HUES48 (cell line): ENCODE data around the gene TLE1.
"Not testable (repeated sequence)": the region's sequence is repeated elsewhere in the genome, so short reads cannot be mapped to it uniquely, and the experiment has no call there.

ENCODE experiments used
- H3K27ac ChIP-seq: one replicate; pipeline ENCODE4 v1.7.0; 2013; ENCODE audit warnings: low read depth, low read length, inconsistent platforms
- H3K27me3 ChIP-seq: 2 replicates; pipeline ENCODE4 v1.6.1; 2013; ENCODE audit warnings: mild to moderate bottlenecking, low read length; ENCODE audit not compliant: control insufficient read depth, insufficient read depth
- H3K36me3 ChIP-seq: 2 replicates; pipeline ENCODE4 v1.6.1; 2013; ENCODE audit warnings: low read length; ENCODE audit not compliant: control insufficient read depth, insufficient read depth
- H3K4me1 ChIP-seq: 2 replicates; pipeline ENCODE4 v1.6.1; 2013; ENCODE audit warnings: mild to moderate bottlenecking, low read length; ENCODE audit not compliant: control insufficient read depth, insufficient read depth
- H3K4me3 ChIP-seq: 2 replicates; pipeline ENCODE4 v1.5.1; 2013; ENCODE audit warnings: mild to moderate bottlenecking, low read depth, low read length
- H3K9ac ChIP-seq: 2 replicates; pipeline ENCODE4 v1.6.1; 2013; ENCODE audit warnings: mild to moderate bottlenecking, low read depth, low read length, moderate library complexity
- H3K9me3 ChIP-seq: 2 replicates; pipeline ENCODE4 v1.6.1; 2013; ENCODE audit warnings: low read length; ENCODE audit not compliant: control insufficient read depth, insufficient read depth

TLE1 gene

GRCh38 chr9:81607593-81608288 lies 81.6 kb downstream of the TLE1 start:
- Histone ChIP-seq H3K27ac (no peak overlapping the region), H3K27me3 (no peaks in the 10 kb centered on the region), H3K4me3 (no peak overlapping the region), H3K9me3 (no peaks in the 10 kb centered on the region), H3K4me1 (no peaks in the 10 kb centered on the region; the same call in 1 of the 2 replicates), H3K9ac (no peak overlapping the region), H3K36me3 (peaks cover 83% of the 10 kb centered on the region)

- not testable (repeated sequence) for H3K9me3 ChIP-seq, H3K27me3 ChIP-seq, H3K27ac ChIP-seq, H3K4me3 ChIP-seq, H3K9ac ChIP-seq
- Histone ChIP-seq H3K4me1 (peaks cover 14% of the 10 kb centered on the region), H3K36me3 (peaks cover 76% of the 10 kb centered on the region)
Observed at GRCh38 chr9:81606261-81606660, 83.1 kb downstream of the TLE1 start.

GRCh38 chr9:81605170-81605670 lies 84.1 kb downstream of the TLE1 start:
- Histone ChIP-seq H3K4me1 (peaks cover 24% of the 10 kb centered on the region), H3K9ac (no peak overlapping the region), H3K4me3 (no peak overlapping the region), H3K36me3 (peaks cover 67% of the 10 kb centered on the region), H3K9me3 (no peaks in the 10 kb centered on the region), H3K27ac (no peak overlapping the region), H3K27me3 (no peaks in the 10 kb centered on the region)

GRCh38 chr9:81604306-81605169 lies 84.8 kb downstream of the TLE1 start:
- H3K9me3 ChIP-seq = no peaks in the 10 kb centered on the region
- no peak overlapping the region for H3K4me3 ChIP-seq
- H3K9ac ChIP-seq = no peak overlapping the region
- peaks cover 60% of the 10 kb centered on the region for H3K36me3 ChIP-seq
- no peak overlapping the region for H3K27ac ChIP-seq
- no peaks in the 10 kb centered on the region for H3K27me3 ChIP-seq
- peaks cover 31% of the 10 kb centered on the region for H3K4me1 ChIP-seq

GRCh38 chr9:81602887-81603680 lies 86.3 kb downstream of the TLE1 start:
- H3K4me1 ChIP-seq = peaks cover 42% of the 10 kb centered on the region
- no peak overlapping the region for H3K9ac ChIP-seq
- H3K36me3 ChIP-seq = peaks cover 54% of the 10 kb centered on the region
- no peaks in the 10 kb centered on the region for H3K9me3 ChIP-seq
- 0 out of 2 replicates have a peak, but pooled peaks cover 5% of the 10 kb centered on the region for H3K27me3 ChIP-seq
- no peak overlapping the region for H3K4me3 ChIP-seq
- no peak overlapping the region for H3K27ac ChIP-seq

- Histone ChIP-seq H3K36me3 (peaks cover 43% of the 10 kb centered on the region), H3K27me3 (0 out of 2 replicates have a peak, but pooled peaks cover 5% of the 10 kb centered on the region), H3K27ac (no peak overlapping the region), H3K9me3 (no peaks in the 10 kb centered on the region), H3K9ac (no peak overlapping the region), H3K4me1 (peaks cover 53% of the 10 kb centered on the region), H3K4me3 (no peak overlapping the region)
Observed at GRCh38 chr9:81601639-81602623, 87.4 kb downstream of the TLE1 start.

GRCh38 chr9:81600631-81601030 lies 88.7 kb downstream of the TLE1 start:
- no peak overlapping the region for H3K27ac ChIP-seq
- H3K9me3 ChIP-seq = no peaks in the 10 kb centered on the region
- no peak overlapping the region for H3K9ac ChIP-seq
- H3K4me3 ChIP-seq = no peak overlapping the region
- 0 out of 2 replicates have a peak, but pooled peaks cover 5% of the 10 kb centered on the region for H3K27me3 ChIP-seq
- H3K36me3 ChIP-seq = peaks cover 37% of the 10 kb centered on the region
- H3K4me1 ChIP-seq = peaks cover 66% of the 10 kb centered on the region

GRCh38 chr9:81599837-81600236 lies 89.5 kb downstream of the TLE1 start:
- Histone ChIP-seq H3K27me3 (0 out of 2 replicates have a peak, but pooled peaks cover 5% of the 10 kb centered on the region), H3K9ac (no peak overlapping the region), H3K4me3 (no peak overlapping the region), H3K27ac (no peak overlapping the region), H3K36me3 (peaks cover 36% of the 10 kb centered on the region), H3K4me1 (peaks cover 70% of the 10 kb centered on the region), H3K9me3 (no peaks in the 10 kb centered on the region)

GRCh38 chr9:81598811-81599210 lies 90.5 kb downstream of the TLE1 start:
- Histone ChIP-seq H3K4me3 (no peak overlapping the region), H3K9me3 (no peaks in the 10 kb centered on the region), H3K27ac (no peak overlapping the region), H3K27me3 (0 out of 2 replicates have a peak, but pooled peaks cover 5% of the 10 kb centered on the region), H3K36me3 (peaks cover 27% of the 10 kb centered on the region), H3K4me1 (peaks cover 75% of the 10 kb centered on the region), H3K9ac (no peak overlapping the region)

GRCh38 chr9:81598123-81598497 lies 91.2 kb downstream of the TLE1 start:
- Histone ChIP-seq H3K9ac (no peak overlapping the region), H3K9me3 (no peaks in the 10 kb centered on the region), H3K27me3 (0 out of 2 replicates have a peak, but pooled peaks cover 5% of the 10 kb centered on the region), H3K4me1 (peaks cover 78% of the 10 kb centered on the region), H3K4me3 (no peak overlapping the region), H3K27ac (peak overlapping the region; percentile 34), H3K36me3 (peaks cover 22% of the 10 kb centered on the region)
